SW480 (cell line): Measurements from ENCODE around the gene PPP1R11.
A peak's percentile ranks its signal among the peaks of the same experiment; 100 is the strongest.
"Not testable (repeated sequence)": the region's sequence is repeated elsewhere in the genome, so short reads cannot be mapped to it uniquely, and the experiment has no call there.

ENCODE experiments used
- DNase-seq: peaks from one replicate; pipeline ENCODE4 v3.0.0-alpha.2; 2016; ENCODE audit warnings: low spot score

PPP1R11 gene

GRCh38 chr6:30097902-30098768 lies 31.1 kb downstream of the PPP1R11 start:
- no peak for DNase-seq

GRCh38 chr6:30100154-30100553 lies 33.2 kb downstream of the PPP1R11 start:
- DNase-seq = no peak

- peak; percentile 74 for DNase-seq
Measured at GRCh38 chr6:30100585-30101443, 33.8 kb downstream of the PPP1R11 start.

- DNase-seq = peak; percentile 88
Measured at GRCh38 chr6:30101444-30102413, 34.7 kb downstream of the PPP1R11 start.

DNA sequence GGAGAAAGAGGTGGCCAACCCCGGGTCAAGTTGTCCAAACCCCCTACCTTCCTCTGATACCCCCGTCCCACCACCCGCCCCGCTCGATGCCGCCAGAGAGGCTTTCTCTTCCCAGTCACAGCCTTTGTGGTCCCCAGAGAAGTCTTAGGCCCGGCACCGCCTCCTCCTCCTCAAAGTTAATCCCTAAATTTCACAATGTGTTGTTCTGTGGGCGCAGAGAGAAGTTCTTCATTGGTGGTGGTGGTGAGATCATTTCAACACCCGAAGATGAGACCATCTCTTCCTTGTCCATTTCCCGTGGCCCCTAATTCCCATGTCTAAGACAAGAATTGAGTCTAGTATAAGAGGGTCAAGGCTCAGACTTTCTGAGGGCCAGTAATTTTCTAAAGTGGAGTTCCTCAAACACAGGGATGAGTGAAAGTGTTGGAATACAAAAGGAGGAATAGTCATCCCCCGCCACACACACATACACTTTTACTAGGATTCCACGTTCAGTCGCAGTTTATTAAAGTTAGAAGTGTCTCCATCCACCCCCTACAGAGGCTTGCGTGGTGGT lies 35.5 kb downstream of the PPP1R11 start:
- DNase-seq = no peak

DNA sequence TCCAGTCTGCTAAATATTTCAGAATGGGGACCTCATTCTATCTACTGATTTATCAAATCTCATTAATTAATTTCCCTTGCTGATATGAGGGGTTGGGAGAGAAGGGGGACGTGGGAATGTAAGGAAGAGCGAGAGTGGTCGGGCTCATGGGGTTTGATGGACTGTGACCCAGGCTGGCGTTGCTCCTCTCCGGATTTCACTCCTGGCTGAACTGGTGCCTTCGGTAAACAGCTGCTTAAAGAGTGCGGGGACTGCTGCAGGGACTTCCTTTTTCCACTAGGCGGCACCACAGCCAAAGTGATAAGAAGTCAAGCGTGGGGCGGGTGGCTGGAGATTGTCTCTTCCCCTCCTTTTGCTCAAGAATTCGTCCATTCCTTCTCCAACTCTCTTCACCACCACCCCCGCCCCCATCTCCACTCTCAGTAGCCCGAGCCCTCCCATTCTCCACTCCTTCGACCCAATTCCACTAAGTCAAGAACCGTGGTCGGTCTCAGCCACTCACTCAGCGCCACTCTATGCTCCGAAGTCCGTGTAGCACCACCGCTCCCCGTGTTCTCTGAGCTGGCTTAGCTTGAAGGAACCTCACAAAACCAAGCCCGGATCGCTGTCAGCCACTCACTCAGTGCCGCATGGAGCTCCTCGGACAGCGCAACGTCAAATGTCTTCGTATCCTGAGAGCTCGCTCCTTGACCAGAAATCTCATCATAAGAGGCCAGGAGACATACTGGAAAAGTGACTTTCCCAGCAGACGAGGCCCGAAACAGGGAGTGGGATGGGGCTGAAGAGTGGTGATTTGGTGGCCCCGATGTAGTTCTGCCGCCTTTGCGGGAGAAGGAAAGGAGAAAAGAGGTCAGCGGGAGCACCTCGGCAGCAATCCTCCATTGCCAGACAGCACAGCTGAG lies 36.2 kb downstream of the PPP1R11 start:
- peak; percentile 79 for DNase-seq

GRCh38 chr6:30103872-30104179 lies 36.8 kb downstream of the PPP1R11 start:
- no peak for DNase-seq

GRCh38 chr6:30104661-30105060 lies 37.7 kb downstream of the PPP1R11 start:
- DNase-seq = no peak

DNA sequence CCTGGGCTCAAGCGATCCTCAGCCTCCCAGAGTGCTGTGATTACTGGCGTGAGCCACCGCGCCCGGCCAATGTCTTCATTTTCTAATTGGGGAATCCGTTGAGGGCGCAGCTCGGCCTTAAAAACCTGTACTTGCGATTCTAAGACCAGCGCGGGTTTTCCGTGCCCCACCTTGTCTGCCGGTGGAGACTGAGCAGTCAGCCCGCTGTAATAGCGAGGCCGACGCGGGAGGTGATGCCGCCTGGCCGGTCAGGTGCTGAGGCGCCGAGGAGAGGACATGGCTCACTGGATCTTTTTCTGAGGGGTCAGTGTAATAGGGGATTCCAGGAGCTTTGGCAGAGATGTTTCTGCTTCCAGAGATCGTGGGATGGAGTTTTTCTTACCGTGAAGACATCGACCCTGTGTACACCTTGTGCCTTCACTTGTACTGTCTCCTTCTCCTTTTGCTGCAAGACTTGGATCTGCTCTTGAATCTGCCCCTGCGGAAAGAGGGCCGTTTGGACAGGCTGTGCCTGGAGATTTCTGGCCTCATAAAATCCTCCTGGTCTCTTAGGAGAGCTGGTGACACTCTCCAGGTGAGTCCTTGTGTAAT lies 44.4 kb downstream of the PPP1R11 start:
- DNase-seq = no peak

DNA sequence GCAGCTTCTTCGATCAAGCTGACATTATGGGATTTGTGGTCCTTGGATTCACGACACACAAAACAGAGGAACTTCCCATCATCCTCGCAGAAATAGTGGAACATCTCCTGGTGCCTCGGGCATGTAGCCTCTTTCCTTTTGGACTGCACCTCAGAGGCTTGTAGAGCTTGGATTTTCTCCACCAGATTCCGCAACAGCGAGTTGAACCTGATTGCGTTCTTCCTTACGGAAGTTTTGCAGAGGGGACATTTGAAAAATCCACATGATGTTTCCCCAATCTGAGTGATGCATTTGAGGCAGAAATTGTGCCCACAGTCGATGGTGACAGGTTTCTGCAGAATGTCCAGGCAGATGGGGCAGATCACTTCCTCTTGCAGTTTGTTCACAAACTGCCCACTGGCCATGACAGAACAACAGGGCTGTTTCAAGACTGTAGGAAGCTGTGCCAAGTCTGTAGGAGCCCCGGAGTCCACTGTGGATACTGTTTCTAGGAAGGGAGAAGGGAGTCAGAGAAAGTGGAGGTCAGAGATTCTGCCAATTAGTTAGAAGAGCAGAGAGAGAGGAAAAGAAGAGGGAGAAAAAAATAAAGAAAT lies 45.5 kb downstream of the PPP1R11 start:
- no peak for DNase-seq

DNA sequence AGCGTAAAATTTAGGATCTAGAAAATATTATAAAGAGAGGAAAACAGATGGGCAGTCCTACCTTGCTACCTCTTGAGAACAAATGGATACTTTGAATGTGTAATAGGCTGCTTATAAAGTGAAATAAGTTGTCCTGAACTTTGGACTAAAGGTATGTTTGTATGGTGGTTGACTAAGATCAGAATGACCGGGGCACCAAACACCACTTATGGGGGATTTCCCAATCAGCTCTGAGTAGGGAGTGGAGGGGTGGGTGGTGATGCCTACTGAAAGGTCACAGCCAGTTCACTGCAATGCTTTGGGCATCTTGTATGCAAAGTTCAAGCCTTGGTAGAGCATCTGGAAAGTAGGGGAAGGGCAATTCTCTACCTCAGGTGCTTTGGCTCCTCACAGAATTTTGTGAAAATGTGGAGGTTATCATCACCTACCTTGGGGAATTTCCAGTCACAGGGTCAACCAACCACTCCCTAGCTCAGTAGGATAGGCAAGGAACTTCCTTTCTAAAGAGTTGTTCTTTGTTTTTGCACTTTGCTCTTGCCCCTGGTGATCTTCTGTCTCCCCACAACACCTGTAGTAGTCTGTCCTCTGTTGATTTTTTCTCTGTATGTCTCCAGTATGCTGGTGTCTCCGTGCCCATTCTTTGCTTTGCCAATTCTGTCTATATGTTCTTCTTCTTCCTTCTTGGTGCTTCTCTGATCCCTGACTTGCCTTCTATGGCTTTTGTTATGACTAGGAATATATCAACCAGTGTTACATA lies 46.2 kb downstream of the PPP1R11 start, which contains the start of gene TRIM31:
TSS of gene TRIM31 (minus strand) at position 88 of the 757 bp plus-strand sequence. CDS start 285 bp downstream, outside the sequence.
- DNase-seq = no peak

DNA sequence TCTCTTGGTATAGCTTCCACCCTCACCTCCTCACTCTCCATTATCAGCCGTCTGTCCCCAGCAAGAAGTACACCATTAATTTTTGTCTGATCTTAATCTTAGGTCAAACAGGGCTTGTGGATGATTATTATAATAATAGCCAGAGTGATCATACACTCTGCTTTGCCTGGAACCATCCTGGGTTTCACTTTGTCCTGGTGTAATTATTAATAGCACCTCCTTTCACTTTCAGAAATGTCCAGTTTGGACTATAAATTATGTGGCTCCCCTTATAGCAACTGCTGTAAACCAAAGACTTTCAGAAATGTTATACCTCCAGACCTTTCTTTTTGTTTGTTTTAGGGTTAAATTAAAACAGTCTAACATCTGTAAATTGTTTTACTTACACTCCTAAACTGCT lies 46.8 kb downstream of the PPP1R11 start:
- DNase-seq = no peak

DNA sequence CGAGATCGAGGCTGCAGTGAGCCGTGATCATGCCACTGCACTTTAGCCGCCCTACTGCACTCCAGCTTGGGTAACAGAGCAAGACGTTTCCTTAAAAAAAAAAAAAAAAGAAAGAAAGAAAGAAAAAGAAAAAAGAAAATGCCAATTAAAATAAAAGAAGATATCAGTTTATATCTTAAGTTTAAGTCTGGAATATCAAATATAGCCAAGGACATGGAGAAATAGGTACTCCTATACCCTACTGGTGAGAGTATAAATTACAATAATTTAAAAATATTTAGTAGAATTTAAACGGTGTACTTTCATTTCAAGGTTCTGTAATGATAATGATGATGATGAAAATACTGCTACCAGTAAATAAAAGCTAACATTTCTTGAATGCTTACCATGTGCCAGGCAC lies 49.7 kb downstream of the PPP1R11 start:
- DNase-seq = no peak

DNA sequence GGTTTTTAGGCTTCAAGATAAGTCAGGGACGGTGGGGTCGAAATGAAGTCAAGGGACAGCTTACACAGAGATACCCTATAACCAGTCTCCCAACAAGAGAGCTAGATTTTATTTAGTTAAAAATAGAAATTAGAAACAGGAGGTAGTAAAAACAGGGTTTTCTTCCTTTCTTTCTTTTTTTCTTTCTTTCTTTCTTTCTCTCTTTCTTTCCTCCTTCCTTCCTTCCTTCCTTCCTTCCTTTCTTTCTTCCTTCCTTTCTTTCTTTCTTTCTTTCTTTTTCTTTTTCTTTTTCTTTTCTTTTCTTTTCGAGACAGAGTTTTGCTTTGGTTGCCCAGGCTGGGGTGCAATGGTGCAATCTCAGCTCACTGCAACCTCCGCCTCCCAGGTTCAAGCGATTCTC lies 51.7 kb downstream of the PPP1R11 start:
- DNase-seq = not testable (repeated sequence)
